Fibroblast of the aortic adventitia (primary cell): ENCODE measurements around the gene CBLB. TPM values are rescaled to one million over a fixed set of nuclear protein-coding genes. Genes with fewer than 3 reads are reported as not detected.

Experiments used
- DNase-seq: peaks from one replicate; pipeline ENCODE4 v3.0.0-alpha.2; 2010; ENCODE audit warnings: low read depth
- H3K4me3 ChIP-seq: 2 replicates; pipeline ENCODE4 v1.5.1; 2011; ENCODE audit warnings: low read depth, mild to moderate bottlenecking, control low read depth, low read length, moderate library complexity
- total RNA-seq: library from RNA; depleted of rRNA; stranded (reverse); fragments of >200 nt; gene quantifications from 2 replicates; pipeline ENCODE4 v1.2.3, GENCODE V29; 2012; ENCODE audit warnings: low replicate concordance
- TF ChIP-seq, protein P1 (sequence below): IDR thresholded peaks from 2 replicates; pipeline ENCODE4 v1.5.1; 2011; ENCODE audit warnings: mild to moderate bottlenecking, low read length, control low read depth, inconsistent platforms; ENCODE audit not compliant: insufficient read depth

The CBLB gene
- total RNA-seq, 1 donor: 63.9 TPM

- no peak for DNase-seq
- no peak overlapping the region for H3K4me3 ChIP-seq
- TF ChIP-seq, protein P1, sequence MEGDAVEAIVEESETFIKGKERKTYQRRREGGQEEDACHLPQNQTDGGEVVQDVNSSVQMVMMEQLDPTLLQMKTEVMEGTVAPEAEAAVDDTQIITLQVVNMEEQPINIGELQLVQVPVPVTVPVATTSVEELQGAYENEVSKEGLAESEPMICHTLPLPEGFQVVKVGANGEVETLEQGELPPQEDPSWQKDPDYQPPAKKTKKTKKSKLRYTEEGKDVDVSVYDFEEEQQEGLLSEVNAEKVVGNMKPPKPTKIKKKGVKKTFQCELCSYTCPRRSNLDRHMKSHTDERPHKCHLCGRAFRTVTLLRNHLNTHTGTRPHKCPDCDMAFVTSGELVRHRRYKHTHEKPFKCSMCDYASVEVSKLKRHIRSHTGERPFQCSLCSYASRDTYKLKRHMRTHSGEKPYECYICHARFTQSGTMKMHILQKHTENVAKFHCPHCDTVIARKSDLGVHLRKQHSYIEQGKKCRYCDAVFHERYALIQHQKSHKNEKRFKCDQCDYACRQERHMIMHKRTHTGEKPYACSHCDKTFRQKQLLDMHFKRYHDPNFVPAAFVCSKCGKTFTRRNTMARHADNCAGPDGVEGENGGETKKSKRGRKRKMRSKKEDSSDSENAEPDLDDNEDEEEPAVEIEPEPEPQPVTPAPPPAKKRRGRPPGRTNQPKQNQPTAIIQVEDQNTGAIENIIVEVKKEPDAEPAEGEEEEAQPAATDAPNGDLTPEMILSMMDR: no peak
These were observed 8.2 kb downstream of the CBLB start for GRCh38 chr3:105860641-105861040.

- H3K4me3 ChIP-seq: no peak overlapping the region
- TF ChIP-seq, protein P1: no peak
- no peak for DNase-seq
These were observed 10.8 kb downstream of the CBLB start for GRCh38 chr3:105858017-105858416.

GRCh38 chr3:105857601-105858000, 11.2 kb downstream of the CBLB start:
- TF ChIP-seq, protein P1: no peak
- DNase-seq: no peak
- no peak overlapping the region for H3K4me3 ChIP-seq

DNA sequence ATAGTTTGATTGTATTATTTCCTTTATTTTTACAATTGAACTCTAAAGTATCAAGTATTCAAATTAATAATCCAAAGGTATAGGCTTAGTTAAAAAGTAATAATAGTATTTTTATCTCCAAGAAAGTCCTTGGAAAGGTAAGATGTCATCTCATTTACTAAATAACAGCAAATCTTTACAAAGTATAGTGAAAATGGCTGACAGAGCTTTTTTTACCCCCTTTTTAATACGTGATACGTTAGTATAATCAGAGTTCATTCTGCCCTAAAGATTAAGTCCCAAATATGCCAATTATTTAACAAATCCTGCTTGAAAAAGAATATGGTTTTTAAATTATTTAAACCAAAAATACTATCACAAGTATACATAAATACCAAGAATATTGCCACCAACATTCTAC, 12.2 kb downstream of the CBLB start:
- TF ChIP-seq, protein P1: no peak
- H3K4me3 ChIP-seq: no peak overlapping the region
- no peak for DNase-seq

DNA sequence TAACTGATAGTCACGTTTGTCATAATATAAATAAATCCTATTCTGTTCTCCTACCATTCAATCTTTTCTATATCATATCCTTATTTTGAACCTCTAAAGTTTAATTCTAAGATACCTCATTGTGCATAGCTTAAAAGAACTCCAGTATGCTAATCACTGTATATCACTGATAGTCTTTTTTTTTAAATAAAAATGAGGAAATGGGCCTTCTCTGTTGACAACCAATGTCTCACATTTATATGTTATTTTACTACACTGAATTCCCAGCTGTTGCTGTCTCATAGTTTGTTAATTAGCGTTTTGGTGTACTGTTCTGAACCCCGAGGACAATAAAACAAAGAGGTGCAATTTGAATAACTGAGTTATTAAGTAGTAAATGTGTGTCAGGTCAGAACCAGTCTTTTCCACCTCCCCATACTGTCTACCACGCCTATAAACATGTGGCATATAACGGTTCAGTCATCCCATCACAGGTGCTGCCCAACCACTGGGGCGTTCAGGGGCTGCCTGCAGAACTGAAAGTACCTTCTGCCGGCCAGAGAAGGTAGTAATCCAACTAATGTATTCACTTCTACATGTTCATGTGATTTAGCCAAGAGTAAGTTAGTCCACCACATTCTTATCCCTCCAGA, 14.9 kb downstream of the CBLB start:
- TF ChIP-seq, protein P1: no peak
- H3K4me3 ChIP-seq: no peak overlapping the region

DNA sequence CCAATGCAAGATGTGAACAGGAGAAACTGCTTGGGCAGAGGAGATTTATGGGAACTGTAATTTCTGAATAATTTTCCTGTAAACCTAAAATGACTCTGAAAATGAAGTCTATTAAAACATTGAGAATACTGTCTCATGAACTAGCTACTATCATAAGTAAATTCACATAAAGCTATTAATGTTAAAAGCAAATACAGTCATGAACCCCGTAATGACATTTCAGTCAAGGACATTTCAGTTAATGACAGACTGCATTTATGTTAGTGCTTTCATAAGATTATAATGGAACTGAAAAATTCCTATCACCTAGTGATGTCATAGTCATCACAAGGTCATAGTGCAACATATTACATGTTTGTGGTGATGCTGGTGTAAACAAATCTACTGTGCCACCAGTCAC, 17.2 kb downstream of the CBLB start:
- H3K4me3 ChIP-seq: no peak overlapping the region
- TF ChIP-seq, protein P1: no peak
- DNase-seq: no peak

More for the DNA sequence above, 14.9 kb downstream of the CBLB start:
- no peak for DNase-seq

DNA sequence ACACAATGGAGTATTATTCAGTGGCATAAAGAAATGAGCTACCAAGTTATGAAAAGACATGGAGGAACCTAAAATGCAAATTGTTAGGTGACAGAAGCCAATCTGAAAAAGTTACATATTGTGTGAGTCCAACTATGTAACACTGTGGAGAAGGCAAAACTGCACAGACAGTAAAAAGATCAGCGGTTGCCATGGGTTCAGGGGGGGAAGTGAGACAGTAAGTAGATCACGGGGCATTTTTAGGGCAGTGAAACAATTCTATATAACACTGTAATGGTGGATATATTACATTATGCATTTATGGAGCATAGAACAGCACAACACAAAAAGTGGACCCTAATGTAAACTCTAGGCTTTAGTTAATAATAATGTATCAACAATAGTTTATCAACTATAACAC, 17.6 kb downstream of the CBLB start:
- TF ChIP-seq, protein P1: no peak
- H3K4me3 ChIP-seq: no peak overlapping the region
- no peak for DNase-seq
